Retina (tissue), 1 donor: ENCODE measurements around the gene RIPK4.
"Not testable (repeated sequence)": the region's sequence is repeated elsewhere in the genome, so short reads cannot be mapped to it uniquely, and the experiment has no call there.

Experiments
- DNase-seq: peaks from one replicate; pipeline ENCODE4 v3.0.0-alpha.2; 2016

Gene RIPK4

GRCh38 chr21:41712730-41713129 lies 54.1 kb downstream of the RIPK4 start:
- DNase-seq: no peak

- DNase-seq: peak; percentile 38
Observed at GRCh38 chr21:41712201-41712600, 54.7 kb downstream of the RIPK4 start.

GRCh38 chr21:41711416-41712007 lies 55.3 kb downstream of the RIPK4 start:
- DNase-seq: no peak

GRCh38 chr21:41710823-41711160 lies 56.1 kb downstream of the RIPK4 start:
- no peak for DNase-seq

- no peak for DNase-seq
Observed at GRCh38 chr21:41709965-41710822, 56.7 kb downstream of the RIPK4 start.

- DNase-seq: no peak
Observed at GRCh38 chr21:41709166-41709565, 57.7 kb downstream of the RIPK4 start.

- no peak for DNase-seq
Observed at GRCh38 chr21:41707960-41708330, 58.9 kb downstream of the RIPK4 start.

GRCh38 chr21:41707231-41707959 lies 59.5 kb downstream of the RIPK4 start:
- DNase-seq: no peak

GRCh38 chr21:41706678-41707077 lies 60.2 kb downstream of the RIPK4 start:
- DNase-seq: no peak

GRCh38 chr21:41706263-41706639 lies 60.6 kb downstream of the RIPK4 start:
- no peak for DNase-seq

- DNase-seq: no peak
Observed at GRCh38 chr21:41705546-41706262, 61.1 kb downstream of the RIPK4 start.

GRCh38 chr21:41703857-41704501 lies 62.9 kb downstream of the RIPK4 start:
- DNase-seq: no peak

- DNase-seq: no peak
Observed at GRCh38 chr21:41701749-41702148, 65.1 kb downstream of the RIPK4 start.

GRCh38 chr21:41699311-41699710 lies 67.5 kb downstream of the RIPK4 start:
- DNase-seq: no peak

- no peak for DNase-seq
Observed at GRCh38 chr21:41698071-41698470, 68.8 kb downstream of the RIPK4 start.

GRCh38 chr21:41695513-41695912 lies 71.3 kb downstream of the RIPK4 start:
- DNase-seq: peak; percentile 39

GRCh38 chr21:41694042-41694441 lies 72.8 kb downstream of the RIPK4 start:
- not testable (repeated sequence) for DNase-seq

- DNase-seq: no peak
Observed at GRCh38 chr21:41692185-41692565, 74.7 kb downstream of the RIPK4 start.

GRCh38 chr21:41691205-41692184 lies 75.4 kb downstream of the RIPK4 start:
- no peak for DNase-seq
